HCT116 (cell line): ENCODE data around the gene SNTG2.

Experiments used
- EZH2phosphoT487 ChIP-seq: fragments of 200-600 bp; IDR thresholded peaks from 2 replicates; pipeline ENCODE4 v1.6.1; 2018; ENCODE audit warnings: antibody characterized with exemption, borderline replicate concordance
- TF ChIP-seq, protein P1 (sequence below), 3 experiments: fragments of 200-600 bp in 1 of 3; sonication (generic) in 1 of 3; IDR thresholded peaks in 2 of 3; conservative IDR thresholded peaks in 1 of 3; 2 replicates each; pipeline ENCODE4 v1.5.1; 2012 to 2017; ENCODE audit warnings: low read depth in 2 of 3, low read length in 2 of 3, antibody characterized with exemption in 1 of 3, borderline replicate concordance in 1 of 3, control low read depth in 1 of 3, mild to moderate bottlenecking in 1 of 3, mixed read lengths in 1 of 3, mixed run types in 1 of 3, moderate library complexity in 1 of 3; ENCODE audit not compliant: insufficient read depth in 1 of 3

DNA sequence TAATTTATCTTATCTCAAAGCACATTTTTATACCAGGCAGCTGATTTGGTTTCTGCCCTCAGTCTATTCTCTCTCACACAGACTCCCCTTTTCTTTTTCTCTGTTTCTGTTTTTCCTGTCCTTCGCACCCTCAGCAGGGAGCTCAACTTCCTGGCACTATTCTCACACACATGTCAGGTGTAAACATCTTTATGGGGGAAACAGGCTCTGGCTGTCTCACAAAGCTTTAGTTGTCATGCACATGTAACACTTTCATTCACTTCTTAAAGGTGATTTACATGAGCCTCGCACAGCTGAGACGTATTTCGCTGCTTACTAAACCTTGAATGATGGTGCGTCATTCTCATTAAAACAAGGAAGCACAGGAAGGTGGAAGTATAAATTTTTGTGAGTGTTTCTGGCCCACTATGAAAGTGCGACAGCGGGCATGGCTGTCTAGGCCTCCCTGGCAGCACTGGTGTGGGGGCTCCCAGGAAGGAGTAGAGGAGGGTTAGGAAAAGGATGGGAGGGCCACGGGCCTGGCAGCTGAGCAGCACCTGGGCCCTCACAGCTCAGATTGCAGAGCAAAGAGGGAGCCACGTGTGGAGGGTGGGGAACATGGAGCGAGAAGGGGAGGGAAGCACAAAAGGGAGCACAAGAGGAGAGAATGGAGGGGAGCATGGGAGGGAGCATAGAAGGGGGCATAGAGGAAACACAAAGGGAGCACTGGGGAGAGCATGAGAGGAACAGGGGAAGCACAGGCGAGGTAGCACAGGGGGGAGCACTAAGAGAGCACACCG, 46.2 kb upstream of the SNTG2 start:
- TF ChIP-seq, protein P1, sequence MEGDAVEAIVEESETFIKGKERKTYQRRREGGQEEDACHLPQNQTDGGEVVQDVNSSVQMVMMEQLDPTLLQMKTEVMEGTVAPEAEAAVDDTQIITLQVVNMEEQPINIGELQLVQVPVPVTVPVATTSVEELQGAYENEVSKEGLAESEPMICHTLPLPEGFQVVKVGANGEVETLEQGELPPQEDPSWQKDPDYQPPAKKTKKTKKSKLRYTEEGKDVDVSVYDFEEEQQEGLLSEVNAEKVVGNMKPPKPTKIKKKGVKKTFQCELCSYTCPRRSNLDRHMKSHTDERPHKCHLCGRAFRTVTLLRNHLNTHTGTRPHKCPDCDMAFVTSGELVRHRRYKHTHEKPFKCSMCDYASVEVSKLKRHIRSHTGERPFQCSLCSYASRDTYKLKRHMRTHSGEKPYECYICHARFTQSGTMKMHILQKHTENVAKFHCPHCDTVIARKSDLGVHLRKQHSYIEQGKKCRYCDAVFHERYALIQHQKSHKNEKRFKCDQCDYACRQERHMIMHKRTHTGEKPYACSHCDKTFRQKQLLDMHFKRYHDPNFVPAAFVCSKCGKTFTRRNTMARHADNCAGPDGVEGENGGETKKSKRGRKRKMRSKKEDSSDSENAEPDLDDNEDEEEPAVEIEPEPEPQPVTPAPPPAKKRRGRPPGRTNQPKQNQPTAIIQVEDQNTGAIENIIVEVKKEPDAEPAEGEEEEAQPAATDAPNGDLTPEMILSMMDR (IDR thresholded peaks at IDR 0.05 in 2 of 3, conservative IDR thresholded peaks at IDR 0.05 in 1 of 3; ENCODE audit: borderline replicate concordance in 1 of 3, insufficient read depth in 1 of 3, low read depth in 2 of 3, low read length in 2 of 3) = no peak
- no peak for TF ChIP-seq EZH2phosphoT487
